ENCODE data around the gene ZNF654. TPM values are rescaled to one million over a fixed set of nuclear protein-coding genes. Genes with fewer than 3 reads are reported as not detected.
A peak's percentile ranks its signal among the peaks of the same experiment; 100 is the strongest.
"Not testable (repeated sequence)": the region's sequence is repeated elsewhere in the genome, so short reads cannot be mapped to it uniquely, and the experiment has no call there.

Gene ZNF654
- total RNA-seq, 1 experiment from 2014 or later = 20.0 TPM

DNA sequence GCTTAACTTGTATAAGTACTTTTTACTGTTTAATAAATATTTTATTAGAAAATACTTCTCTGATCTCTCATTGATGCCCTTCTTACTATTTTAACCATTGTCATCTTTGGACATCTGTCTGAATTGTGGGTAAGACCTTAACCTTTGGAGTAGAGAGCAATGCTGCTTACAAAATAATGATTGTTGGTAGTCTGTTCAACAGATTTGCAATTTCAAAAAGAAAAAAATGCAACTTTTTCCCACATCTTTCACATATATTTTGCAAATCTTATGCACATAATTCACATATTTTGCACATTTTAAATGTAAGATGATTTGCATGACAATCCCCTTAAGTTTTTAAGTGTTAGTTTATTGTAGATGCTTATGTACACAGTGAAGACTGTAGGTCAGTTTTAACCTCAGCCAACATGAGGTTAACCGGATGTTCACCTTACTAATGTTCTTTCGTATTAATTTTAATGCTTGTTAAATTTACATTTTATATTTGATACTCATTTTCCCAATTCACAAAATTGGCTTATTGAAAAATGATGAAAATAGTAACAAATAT, 107.4 kb downstream of the ZNF654 start:
- DNase-seq (ENCODE audit: low read depth, low spot score) = no peak
- in situ Hi-C loops (cut with HindIII; ENCODE audit: low pct_unique_long_range_greater_than_20kb, low sequenced_read_pairs) = no loop called here

DNA sequence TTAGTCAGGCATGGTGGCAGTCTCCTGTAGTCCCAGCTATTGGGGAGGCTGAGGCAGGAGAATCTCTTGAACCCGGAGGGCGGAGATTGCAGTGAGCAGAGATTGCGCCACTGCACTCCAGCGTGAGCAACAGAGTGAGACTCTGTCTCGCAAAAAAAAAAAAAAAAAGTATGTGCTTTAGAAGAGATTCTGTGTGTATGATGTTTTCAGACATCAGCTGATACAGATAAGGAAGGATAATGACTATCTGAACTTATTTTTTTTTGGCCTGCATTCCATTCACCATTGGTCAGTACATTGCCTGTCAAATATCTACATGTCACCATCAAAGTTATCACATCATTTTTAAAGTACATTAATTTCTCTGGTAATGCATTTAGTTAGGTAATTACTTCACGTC, 108.1 kb downstream of the ZNF654 start:
- in situ Hi-C loops (cut with HindIII; ENCODE audit: low pct_unique_long_range_greater_than_20kb, low sequenced_read_pairs) = no loop called here
- DNase-seq (ENCODE audit: low read depth, low spot score) = no peak

DNA sequence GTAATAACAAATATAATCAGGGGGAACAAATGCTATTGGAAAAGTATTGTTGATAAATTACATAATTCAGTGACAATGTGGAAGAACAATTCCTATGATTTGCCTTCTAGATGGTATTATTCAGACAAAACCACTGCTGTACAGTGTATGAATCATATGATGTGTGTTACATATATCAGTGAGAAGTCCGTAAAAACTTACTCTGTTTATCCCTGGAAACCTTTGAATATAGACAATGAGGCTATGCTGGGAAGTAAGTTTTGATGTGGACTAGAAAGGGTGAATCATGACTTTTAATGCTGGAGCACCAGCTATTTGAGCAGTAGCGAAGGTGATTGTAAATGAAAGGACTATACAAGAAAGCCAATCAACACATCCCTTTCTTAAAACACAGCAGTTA, 108.6 kb downstream of the ZNF654 start:
- in situ Hi-C loops (cut with HindIII; ENCODE audit: low pct_unique_long_range_greater_than_20kb, low sequenced_read_pairs) = no loop called here

DNA sequence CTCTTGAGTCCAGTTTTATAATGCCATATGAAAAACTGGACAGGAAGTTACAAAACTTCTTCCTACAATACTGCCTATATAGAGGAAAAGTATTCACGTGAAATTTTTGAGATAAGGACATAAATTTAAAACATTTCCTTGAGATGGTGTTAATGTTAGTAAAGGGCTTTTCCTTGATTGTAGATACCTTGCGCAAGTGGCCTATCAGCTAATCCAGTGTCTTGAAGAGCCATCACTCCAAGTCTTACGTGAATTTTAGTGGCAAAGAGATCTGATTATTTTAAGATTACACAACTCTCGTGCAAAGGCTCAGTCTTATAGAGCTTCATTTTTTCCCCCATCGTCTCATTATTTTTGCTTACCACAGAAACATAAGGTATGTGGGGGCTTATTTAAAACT, 109.1 kb downstream of the ZNF654 start:
- in situ Hi-C loops (cut with HindIII; ENCODE audit: low pct_unique_long_range_greater_than_20kb, low sequenced_read_pairs) = no loop called here
- DNase-seq (ENCODE audit: low read depth, low spot score) = no peak

More for the DNA sequence above, 108.6 kb downstream of the ZNF654 start:
- DNase-seq (ENCODE audit: low read depth, low spot score) = no peak

DNA sequence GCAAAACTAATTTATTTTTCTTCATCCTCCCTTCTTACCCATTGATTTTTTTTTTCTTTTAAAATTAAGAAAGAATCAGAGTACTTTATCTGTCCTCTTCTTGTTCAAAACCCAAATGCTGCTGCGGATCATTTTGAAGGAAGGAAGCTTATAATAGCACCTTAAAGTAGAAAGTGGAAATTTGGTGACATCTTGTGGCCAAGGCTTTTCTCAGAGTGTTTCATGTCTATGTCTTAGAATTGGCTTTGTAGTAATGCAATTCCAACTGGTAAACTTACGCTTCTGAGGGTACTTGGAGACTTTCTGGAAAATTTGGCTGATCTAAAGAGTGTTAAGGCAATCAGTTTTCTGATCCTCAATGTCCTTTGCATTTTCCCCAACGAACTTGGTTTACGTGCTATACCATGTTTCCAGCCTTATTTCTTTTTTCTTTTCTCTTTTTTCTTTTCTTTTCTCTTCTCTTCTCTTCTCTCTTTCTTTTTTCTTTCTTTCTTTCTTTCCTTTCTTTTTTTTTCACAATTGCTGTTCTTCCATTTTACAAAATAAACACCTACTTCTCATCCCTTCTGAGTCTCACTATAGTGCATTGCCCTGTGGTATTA, 121.4 kb downstream of the ZNF654 start:
- peak; percentile 84 for DNase-seq (ENCODE audit: low read depth, low spot score)
- in situ Hi-C loops (cut with HindIII; ENCODE audit: low pct_unique_long_range_greater_than_20kb, low sequenced_read_pairs) = no loop called here

DNA sequence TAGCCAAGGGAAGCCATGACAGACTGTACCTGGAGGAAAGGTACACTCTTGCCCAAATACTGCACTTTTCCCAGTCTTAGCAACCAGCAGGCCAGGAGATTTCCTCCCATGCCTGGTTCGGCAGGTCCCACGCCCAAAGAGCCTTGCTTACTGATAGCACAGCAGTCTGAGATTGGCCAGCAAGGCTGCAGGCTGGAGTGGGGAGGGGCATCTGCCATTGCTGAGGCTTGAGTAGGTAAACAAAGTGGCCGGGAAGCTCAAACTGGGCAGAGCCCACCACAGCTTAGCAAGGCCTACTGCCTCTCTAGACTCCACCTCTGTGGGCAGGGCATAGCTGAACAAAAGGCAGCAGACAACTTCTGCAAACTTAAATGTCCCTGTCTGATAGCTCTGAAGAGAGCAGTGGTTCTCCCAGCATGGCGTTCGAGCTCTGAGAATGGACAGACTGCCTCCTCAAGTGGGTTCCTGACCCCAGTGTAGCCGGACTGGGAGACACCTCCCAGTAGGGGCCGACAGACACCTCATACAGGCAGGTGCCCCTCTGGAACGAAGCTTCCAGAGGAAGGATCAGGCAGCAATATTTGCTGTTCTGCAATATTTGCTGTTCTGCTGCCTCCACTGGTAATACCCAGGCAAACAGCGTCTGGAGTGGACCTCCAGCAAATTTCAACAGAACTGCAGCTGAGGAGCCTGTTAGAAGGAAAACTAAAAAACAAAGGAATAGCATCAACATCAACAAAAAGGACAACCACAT, 123.3 kb downstream of the ZNF654 start:
- in situ Hi-C loops (cut with HindIII; ENCODE audit: low pct_unique_long_range_greater_than_20kb, low sequenced_read_pairs) = not testable (repeated sequence)

DNA sequence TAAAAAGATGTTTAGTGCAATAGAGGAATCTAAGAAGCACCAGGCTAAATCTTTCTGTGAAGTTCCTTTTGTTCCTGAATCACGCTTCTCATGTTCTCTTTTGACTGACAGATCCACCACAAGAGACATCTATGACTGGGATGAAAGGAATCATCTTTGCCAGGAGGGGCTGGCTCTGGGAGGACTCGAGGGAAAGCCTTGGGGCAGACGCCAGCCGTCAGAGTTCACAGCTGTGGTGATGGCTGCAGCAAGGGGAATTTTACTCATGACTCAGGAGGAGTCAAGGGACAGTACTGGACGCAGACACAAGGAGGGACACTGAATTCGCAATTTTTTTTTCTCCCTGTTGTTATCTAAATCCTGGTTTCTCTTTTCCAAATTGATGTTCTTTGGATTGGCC, 129.4 kb downstream of the ZNF654 start:
- in situ Hi-C loops (cut with HindIII; ENCODE audit: low pct_unique_long_range_greater_than_20kb, low sequenced_read_pairs) = no loop called here
- peak; percentile 56 for DNase-seq (ENCODE audit: low read depth, low spot score)

More for the DNA sequence above, 123.3 kb downstream of the ZNF654 start:
- DNase-seq (ENCODE audit: low read depth, low spot score) = not testable (repeated sequence)

DNA sequence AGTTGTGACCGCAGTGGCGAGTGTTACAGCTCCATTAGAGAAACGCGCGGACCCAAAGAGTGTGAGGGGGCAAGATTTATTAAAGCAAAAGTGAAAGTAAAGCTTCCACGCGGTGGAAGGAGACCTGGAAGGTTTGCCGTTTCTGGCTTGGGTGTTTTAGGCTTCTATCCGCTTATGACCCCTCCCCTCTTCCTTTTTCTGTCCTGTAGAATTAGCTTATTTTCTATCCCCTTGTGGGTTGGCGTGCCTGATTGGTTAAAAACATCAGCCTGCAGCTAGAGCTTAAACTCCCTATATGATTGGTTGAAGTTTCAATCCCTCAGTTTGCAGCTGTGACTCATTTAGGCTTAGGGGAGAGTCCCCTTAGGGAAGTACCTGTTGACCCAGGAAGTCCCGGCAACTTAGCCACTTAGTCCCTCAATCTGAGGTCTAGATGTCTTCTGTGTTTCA, 130.3 kb downstream of the ZNF654 start:
- DNase-seq (ENCODE audit: low read depth, low spot score) = peak; percentile 42
- in situ Hi-C loops (cut with HindIII; ENCODE audit: low pct_unique_long_range_greater_than_20kb, low sequenced_read_pairs) = no loop called here

DNA sequence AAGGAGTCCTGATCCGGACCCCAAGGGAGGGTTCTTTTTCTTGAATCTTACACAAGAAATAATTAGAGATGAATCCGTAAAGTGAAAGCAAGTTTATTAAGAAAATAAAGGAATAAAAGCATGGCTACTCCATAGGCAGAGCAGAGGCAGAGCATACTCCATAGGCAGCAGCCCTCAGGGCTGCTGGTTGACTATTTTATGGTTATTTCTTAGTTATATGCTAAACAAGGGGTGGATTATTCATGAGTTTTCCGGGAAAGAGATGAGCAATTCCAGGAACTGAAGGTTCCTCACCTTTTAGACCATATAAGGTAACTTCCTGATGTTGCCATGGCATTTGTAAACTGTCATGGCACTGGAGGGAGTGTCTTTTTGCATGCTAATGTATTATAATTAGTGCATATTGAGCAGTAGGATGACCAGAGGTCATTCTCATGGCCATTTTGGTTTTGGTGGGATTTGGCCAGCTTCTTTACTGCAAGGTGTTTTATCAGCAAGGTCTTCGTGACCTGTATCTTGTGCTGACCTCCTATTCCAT, 132.9 kb downstream of the ZNF654 start:
- in situ Hi-C loops (cut with HindIII; ENCODE audit: low pct_unique_long_range_greater_than_20kb, low sequenced_read_pairs) = no loop called here
- no peak for DNase-seq (ENCODE audit: low read depth, low spot score)

DNA sequence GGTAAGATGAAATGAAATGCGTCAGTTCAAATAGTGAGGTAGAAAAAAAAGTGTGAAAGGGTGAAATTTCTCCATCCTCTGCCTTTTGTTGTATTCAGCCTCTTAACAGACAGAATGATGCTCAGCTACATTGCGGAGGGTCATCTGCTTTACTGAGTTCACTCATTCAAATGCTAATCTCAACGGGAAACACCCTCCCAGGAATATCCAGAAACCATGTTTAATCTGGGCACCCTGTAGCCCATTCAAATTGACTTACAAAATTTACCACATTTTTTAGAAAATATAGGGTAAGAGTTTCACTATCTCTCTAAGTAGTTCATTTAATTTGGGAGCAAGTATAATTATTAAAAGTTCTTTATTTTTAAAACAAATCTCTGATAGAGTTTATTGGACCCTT, 133.6 kb downstream of the ZNF654 start:
- in situ Hi-C loops (cut with HindIII; ENCODE audit: low pct_unique_long_range_greater_than_20kb, low sequenced_read_pairs) = no loop called here
- DNase-seq (ENCODE audit: low read depth, low spot score) = no peak

Other genes starting within 250 kb of the ZNF654 start
- gene CGGBP1, start 250 bp upstream of the ZNF654 start, total RNA-seq (2014; rRNA removed; shearing (Covaris generic)) = 80.0 and 84.1 TPM in 2 replicates
- 23.9 and 24.4 TPM in 2 replicates for gene C3orf38, start 90.7 kb downstream of the ZNF654 start, total RNA-seq (2014; rRNA removed; shearing (Covaris generic))